GM18907 (cell line): Measurements from ENCODE around the gene PAM16.
A peak's percentile ranks its signal among the peaks of the same experiment; 100 is the strongest.
"Not testable (repeated sequence)": the region's sequence is repeated elsewhere in the genome, so short reads cannot be mapped to it uniquely, and the experiment has no call there.

Experiments used
- ATAC-seq: cut with Tn5 transposase; IDR thresholded peaks from one replicate; pipeline ENCODE4 v1.9.1; 2021; ENCODE audit warnings: mild to moderate bottlenecking, moderate library complexity; ENCODE audit not compliant: unreplicated experiment

The PAM16 gene

DNA sequence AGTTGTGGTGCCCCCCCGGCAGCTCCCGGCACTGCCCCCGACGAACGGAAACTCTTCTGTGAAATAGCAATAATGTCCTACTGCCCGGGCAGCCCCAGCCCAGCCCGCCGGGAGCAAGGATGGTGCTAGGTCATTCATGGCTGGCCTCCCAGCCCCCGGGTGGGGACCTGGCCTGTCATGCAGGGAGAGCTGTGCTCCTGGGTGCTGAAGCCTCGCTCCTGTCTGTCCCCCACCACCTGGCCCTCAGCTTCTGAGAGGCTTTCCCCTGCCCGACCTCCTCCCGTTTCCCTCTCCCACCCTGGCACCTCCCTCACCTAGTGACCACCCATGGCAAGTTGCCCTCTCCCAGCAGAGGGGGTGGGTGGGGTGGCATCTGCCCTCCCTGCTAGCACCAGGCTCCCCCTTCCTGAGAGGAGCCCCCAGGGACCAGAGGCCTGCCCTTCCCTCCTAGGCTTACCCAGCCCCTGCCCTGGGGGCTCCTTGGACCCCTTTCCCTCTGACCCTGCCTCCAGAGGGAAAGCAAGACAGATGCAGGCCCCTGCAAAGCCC is 13.5 kb downstream of the PAM16 start:
- no peak for ATAC-seq

DNA sequence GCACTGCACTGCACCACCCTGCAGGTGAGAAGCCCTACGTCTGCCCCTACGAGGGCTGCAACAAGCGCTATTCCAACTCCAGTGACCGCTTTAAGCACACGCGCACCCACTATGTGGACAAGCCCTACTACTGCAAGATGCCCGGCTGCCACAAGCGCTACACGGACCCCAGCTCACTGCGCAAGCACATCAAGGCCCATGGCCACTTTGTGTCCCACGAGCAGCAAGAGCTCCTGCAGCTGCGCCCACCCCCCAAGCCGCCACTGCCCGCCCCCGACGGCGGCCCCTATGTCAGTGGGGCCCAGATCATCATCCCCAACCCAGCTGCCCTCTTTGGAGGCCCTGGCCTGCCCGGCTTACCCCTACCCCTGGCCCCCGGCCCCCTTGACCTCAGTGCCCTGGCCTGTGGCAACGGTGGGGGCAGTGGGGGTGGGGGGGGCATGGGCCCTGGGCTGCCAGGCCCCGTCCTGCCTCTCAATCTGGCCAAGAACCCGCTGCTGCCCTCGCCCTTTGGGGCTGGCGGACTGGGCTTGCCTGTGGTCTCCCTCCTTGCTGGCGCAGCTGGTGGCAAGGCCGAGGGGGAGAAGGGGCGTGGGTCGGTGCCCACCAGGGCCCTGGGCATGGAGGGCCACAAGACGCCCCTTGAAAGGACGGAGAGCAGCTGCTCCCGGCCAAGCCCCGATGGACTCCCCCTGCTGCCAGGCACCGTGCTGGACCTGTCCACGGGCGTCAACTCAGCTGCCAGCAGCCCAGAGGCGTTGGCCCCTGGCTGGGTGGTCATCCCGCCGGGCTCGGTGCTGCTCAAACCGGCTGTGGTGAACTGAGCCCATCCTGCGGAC is 14.2 kb downstream of the PAM16 start:
- no peak for ATAC-seq

DNA sequence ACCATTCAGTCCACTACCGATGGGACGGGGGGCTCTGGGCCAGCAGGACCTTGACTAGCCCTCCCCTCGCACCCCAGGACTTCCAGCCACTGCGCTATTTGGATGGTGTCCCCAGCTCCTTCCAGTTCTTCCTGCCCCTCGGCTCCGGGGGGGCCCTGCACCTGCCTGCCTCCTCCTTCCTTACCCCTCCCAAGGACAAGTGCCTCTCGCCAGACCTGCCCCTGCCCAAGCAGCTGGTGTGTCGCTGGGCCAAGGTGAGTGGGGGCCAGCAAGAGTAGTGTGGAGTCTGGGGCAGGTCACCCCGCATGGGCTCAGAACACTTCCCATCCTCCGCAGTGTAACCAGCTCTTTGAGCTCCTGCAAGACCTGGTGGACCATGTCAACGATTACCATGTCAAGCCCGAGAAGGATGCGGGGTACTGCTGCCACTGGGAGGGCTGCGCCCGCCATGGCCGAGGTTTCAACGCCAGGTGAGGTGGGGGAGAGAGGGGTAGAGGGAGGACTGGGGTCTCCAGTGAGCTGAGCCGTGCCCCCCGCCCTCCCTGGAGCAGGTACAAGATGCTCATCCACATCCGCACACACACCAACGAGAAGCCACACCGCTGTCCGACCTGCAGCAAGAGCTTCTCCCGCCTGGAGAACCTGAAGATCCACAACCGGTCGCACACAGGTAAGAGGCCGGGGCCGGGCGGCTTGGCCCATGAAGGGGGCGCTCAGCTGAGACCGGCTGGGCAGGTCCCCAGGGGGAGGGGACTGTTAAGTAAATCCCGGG is 16.2 kb downstream of the PAM16 start:
- ATAC-seq: no peak

DNA sequence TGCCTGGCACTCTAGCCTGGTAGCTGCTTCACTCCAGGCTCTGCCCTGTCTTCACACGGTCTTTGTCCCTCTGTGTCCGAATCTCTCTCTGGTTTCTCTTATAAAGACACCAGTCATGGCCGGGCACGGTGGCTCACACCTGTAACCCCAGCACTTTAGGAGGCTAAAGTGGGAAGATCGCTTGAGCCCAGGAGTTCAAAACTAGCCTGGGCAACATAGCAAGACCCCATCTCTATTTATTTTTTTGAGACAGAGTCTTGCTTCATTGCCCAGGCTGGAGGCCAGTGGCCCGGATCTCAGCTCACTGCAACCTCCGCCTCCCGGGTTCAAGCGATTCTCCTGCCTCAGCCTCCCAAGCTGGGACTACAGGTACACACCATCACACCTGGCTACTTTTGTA is 17.4 kb downstream of the PAM16 start:
- not testable (repeated sequence) for ATAC-seq

DNA sequence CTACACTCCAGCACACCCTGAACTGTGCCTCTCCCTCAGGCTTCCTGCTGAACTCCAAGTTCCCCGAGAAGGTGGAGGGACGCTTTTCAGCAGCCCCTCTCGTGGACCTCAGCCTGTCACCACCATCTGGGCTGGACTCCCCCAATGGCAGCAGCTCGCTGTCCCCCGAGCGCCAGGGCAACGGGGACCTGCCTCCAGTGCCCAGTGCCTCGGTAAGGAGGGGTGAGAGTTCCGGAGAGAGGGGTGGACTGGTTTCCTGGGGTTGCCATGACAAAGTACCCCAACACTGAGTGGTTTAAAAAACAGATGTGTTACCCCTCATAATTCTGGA is 17.8 kb downstream of the PAM16 start:
- no peak for ATAC-seq

DNA sequence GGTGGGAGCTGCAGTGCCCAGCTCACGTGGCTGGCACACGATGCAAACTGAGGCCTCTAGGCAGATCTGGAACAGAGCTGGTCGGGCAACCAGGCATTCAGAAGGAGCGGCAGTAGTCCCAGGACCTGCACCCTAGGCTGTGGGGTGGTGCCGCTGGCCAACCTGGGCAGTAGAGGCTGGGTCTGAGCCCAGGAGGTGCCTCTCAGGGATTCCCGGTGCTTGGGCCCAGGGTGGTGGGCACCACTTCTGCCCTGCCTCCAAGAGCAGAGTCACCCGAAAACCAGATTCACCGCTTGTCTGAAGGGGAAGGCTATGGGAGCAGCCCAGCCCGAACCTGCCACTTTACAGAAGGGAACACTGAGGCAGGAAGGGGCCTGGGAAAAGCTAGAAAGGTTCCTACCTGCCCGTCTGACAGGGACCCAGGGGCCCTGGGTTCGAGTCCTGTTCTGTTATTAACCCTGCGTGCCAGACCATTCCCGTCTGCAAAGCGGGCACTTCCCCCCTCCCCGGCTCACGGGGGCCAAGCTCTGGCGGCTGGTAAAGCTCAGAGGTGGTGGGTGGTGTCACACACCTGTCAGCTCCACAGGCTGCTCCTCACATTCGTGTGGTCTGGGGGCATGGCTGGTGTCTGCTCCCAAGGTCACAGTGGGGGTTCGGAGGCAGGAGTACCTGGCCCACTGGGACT is 18.4 kb downstream of the PAM16 start:
- ATAC-seq: no peak

DNA sequence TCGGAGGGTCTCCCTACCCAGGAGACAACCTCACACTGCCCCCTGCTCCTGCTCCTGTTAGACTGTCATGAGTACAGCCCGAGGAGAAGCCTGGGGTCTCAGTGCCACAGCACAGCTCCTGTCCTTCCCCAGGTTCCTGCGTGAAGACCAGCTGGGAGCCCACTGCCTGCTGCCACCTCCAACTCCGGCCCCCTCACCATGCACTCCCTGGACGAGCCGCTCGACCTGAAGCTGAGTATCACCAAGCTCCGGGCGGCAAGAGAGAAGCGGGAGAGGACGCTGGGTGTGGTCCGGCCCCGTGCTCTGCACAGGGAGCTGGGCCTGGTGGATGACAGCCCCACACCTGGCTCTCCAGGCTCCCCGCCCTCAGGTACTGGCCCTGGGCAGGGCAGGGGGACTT is 19.0 kb downstream of the PAM16 start:
- ATAC-seq: no peak

DNA sequence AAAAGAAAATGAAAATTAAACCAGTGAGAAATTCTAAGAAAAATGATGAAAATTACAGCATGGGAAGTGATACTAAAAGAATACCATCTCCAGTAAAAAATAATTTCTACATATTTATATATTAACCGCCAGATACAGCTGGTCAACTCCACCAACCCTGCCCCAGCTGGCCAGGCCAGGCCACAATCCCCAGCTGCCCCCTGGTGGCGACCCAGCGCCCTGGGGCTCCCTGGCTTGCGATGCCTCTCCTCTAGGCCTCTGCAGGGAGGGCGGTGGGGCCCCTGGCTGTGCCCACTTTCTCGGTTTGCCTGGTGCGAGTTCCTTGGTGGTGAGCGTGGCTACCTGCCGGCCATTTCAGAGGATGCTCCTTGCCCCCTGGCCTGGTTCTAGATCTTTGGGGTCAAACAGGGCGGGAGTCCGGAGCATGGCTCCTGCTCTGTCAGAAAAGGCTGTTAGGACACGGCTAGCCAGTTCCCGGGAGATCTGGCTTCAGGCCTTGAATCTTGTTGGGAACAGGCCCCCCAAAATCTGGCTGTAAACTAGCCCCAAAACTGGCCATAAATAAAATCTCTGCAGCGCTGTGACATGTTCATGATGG is 20.7 kb downstream of the PAM16 start:
- ATAC-seq: peak; percentile 55

DNA sequence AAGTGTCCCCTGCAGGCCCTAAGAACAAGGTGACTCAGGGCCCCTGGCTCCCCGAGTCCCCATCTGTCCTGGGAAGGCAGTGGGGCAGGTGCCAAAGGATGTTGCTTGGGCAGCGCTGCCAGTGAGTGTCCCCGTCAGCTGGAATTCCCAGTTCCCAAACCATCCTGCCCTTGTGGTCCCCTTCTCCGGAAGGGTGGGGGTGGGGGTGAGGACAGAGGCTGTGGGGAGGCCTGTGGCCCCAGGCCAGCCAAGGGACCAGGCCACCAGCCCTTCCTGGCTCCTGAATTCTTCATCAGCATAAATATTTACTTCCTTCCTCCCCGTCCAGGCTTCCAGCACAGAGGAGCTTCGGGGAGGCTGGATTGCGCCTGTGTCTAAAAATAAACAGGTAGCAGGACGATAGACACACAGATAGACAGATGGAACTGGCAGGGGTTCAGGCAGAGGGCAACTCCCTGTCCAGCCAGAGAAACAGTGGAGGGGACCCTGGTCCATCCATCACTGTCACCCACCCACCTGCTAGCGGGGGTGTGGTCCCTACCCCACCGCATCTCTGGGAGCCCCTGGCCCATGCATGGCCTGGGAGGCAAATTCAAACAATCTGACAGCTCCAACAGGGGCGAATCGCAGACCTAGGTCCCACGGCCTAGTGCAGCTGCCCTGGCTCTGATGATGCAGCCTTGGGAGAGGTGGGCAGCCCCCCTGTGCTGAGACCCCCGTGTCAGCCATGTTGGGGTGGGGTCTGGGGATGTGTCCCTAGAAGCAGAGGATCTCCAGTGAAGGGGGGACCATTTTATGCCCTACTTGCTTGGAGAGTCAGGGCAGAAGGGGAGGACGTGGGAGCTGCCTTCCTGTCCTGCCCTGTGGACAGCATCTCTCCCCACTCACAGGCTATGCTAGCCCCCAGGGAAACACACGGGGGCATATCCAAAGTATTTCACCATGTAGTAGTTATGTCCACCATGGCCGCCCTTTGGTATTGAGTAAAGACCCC is 22.0 kb downstream of the PAM16 start:
- no peak for ATAC-seq

DNA sequence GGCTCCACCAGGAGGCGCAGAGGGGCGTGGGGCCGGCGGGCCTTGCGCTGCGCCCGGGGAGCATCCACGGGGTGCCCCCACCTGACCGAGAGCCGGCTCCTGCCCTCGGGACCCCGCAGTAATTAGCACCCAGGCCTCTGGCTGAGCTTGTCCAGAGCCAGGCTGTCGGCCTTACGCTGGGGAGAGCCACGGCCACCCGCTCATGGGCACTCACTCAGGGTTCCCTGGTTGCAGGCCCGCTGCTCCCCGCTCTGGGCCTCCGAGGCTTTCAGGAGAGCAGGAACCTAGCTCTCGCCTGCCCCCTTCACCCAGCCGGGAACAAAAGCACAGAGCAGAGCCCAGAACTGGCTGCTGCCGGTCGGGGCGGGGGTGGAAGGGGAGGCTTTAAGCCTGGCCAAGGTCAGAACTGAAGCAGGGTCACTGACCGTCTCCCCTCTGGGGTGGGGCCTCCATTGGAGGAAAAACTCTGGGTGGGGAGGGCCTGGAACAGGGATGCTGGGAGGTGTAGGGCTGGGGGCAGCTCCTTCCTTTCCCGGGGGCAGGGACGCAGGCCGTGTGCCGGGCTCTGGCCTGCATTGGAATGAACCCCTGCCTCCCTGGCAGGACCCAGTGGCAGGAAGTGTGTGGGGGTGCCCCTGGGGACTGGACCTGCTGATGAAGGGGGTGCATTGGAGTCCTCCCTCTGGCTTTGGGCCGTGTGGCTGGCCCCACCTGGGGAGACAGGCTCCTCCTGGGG is 22.9 kb downstream of the PAM16 start:
- ATAC-seq: no peak

DNA sequence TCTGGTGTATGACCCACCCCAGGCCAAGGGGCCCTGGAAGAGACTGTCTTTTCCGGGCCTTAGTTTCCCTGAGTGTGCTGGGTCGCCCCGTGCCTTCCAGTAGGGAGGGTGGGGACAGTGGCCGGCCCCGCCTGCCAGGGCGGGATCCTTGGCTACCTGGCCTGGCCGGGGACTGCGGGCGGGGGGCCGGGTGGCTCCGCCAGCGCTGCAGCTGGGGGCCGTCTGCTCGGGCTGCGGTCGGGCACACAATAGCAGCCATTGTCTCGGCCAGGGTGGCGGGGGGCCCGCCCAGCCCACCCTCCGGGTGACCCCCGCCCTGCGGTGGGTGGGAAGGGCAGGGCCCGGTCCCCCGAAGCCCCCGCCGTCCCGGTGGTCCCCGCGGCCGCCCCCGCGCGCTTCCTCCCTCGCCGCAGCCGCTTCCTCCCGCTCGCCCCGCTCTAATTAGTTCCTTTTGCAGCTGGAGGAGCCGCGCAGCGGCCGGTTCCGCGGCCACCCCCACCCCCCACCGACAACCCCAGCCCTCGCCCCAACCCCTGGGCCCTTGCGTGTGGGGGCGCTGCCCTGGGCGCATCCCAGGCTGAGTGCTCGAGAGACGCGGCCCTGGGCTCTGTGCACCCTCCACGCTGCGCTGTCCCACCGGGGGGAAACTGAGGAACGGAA is 23.6 kb downstream of the PAM16 start:
- ATAC-seq: no peak

DNA sequence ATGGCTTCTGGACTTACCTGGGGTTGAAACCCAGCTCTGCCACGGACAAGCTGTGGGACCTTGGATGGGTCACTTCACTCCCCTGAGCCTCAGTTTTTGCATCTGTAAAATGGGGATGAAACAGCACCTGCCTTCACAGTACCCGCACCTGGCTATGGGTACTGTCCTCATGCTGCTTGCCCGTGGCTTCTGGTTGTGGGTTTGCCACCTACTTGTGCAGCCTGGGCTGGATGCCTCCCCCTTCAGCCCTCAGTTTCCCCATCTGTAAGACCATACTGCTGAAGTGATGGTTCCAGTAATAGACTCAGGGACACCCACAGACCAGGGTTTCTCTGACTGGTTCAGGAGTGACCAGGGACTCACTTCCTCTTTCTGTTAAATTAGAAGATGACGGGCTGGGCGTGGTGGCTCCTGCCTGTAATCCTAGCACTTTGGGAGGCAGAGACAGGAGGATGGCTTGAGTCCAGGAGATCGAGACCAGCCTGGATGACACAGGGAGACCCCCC is 25.8 kb downstream of the PAM16 start:
- no peak for ATAC-seq

DNA sequence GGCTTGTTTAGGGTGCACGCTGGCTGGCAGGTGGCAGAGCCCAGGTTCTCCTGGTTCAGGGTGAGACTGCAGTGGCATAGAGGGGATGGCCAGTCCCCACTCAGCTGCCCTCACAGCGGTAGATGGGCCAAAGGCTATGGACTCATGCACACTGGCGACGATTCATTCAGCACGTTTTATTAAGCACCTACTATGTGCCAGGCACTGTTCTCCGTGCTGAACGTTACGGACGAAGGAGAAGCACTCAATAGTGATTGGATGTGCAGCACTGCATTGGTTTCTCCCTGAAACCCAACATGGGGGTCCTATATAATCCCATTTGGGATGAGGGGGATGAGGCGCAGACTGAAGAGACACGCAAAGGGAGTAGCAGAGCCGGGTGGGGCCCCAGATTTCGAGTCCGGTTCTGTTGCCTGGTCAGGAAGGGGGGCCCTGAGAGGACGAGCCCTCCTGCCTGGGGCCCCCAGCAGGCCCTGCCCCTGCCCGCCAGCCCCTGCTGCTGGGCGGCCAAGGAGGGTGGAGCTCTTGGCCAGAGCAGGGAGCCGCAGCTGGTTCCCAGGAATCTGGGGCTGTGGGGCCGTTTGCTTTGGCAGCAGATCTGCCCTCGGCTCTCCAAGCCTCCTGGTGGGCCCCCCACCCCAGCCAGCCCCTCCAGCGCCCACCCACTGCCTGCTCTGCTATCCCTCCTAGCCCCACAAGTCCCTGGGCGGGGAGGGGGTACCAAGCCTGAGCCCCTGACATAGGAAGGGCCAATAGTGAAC is 26.4 kb downstream of the PAM16 start:
- ATAC-seq: no peak

DNA sequence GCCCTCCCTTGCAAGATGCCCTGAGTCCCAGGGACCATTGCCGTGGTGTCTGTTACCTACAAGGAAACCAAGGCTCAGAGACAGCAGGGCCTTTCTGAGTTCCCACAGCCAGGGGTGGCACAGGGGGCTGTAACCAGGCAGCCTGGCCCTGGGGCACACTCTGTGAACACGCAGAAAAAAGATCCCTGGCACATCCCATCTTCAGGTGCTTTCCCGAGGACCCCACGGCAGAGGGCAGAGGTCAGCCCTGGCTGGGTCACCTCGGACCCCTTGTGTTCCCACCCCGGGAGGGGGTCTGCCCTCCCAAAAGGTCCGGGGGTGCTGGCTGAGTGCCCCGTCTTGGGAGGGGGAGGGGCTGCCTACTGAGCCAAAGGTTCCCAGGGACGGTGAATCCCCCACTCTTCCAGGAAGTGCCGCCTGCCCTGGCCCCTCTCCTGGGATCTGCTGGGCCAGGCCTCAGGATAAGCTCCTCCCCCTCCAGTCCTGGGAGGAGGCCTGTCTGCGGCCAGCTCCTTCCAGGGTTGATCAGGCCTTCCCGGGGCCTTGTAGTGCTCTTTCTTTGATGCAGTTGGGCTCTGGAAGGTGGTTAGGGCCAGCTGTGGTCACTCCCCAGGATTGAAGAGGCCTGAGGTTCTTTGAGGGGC is 27.2 kb downstream of the PAM16 start:
- ATAC-seq: no peak

DNA sequence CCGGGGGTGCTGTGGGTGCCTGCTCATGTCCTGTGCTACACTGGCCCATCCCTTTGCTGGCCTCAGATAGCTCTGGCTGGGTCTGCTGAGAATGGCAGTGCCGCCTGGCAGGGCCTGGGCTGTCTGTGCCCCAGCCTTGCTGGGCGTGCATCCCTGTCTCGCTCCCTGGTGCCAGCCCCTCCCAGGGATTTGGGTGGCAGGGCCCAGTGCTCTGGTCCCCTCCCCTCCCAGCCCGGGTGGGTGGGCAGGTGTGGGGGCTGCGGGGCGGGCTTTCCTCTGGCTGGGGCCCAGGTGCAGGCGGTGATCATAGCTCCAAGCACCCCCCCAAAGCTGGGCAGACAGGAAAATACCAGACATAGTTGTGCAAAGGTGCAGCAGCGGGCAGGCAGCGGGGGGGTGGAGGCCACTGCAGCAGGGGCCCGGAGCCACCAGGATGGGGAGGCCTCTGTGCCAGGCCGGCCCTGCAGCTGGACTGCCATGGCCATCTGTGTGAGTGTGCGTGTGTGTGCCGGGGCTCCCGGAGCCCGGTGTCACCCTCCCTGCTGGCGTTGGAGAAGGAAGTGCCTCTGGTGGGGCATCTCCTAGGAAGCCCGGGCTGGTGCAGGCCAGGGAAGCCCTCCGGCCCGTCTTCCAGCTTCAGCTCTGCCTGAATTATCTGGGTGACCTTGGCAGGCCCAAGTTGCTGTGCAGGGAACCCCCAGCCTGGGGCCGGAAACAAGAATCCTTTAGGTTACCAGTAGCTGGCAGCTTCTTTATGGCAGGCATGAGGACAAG is 27.9 kb downstream of the PAM16 start:
- no peak for ATAC-seq
